SU-DHL-6 (cell line): ENCODE results near the gene SLC25A48.

Experiments used
- H2AFZ ChIP-seq: fragments of 200-600 bp; sonication (generic); 2 replicates; pipeline ENCODE4 v1.6.1; 2014; ENCODE audit warnings: low read depth, mild to moderate bottlenecking, moderate library complexity, mixed read lengths, antibody characterized with exemption, low read length; ENCODE audit not compliant: severe bottlenecking
- H3F3A ChIP-seq: fragments of 200-600 bp; shearing (Covaris generic); 2 replicates; pipeline ENCODE4 v1.6.0; 2016; ENCODE audit warnings: antibody characterized with exemption, mild to moderate bottlenecking; ENCODE audit not compliant: insufficient read depth
- H3K27ac ChIP-seq: fragments of 200-600 bp; sonication (generic); 2 replicates; pipeline ENCODE4 v1.5.1; 2016; ENCODE audit warnings: low read depth, mild to moderate bottlenecking, low read length, moderate library complexity, mixed read lengths
- H3K27me3 ChIP-seq: fragments of 200-600 bp; sonication (generic), shearing (Covaris generic); 2 replicates; pipeline ENCODE4 v1.6.0; 2014; ENCODE audit warnings: mild to moderate bottlenecking, low read length
- H3K36me3 ChIP-seq: fragments of 200-600 bp; sonication (generic); 2 replicates; pipeline ENCODE4 v1.6.1; 2014; ENCODE audit warnings: mild to moderate bottlenecking, low read length, mixed read lengths
- H3K4me2 ChIP-seq: fragments of 300-600, 200-600 bp; shearing (Covaris generic), sonication (generic); 2 replicates; pipeline ENCODE4 v1.6.0; 2014; ENCODE audit warnings: low read length, low read depth, mild to moderate bottlenecking; ENCODE audit not compliant: poor library complexity, severe bottlenecking
- H3K4me3 ChIP-seq: fragments of 200-600 bp; sonication (generic); 2 replicates; pipeline ENCODE4 v1.5.1; 2014; ENCODE audit warnings: antibody characterized with exemption, low read length, mild to moderate bottlenecking, mixed read lengths; ENCODE audit not compliant: insufficient read depth, poor library complexity, severe bottlenecking
- H3K79me2 ChIP-seq: fragments of 200-600 bp; sonication (generic); 2 replicates; pipeline ENCODE4 v1.6.1; 2014; ENCODE audit warnings: mild to moderate bottlenecking, low read length, moderate library complexity; ENCODE audit not compliant: insufficient read depth
- H3K9ac ChIP-seq: fragments of 200-600 bp; sonication (generic); 2 replicates; pipeline ENCODE4 v1.7.0; 2014; ENCODE audit warnings: mild to moderate bottlenecking, low read length
- H3K9me2 ChIP-seq: fragments of 200-600 bp; sonication (generic); replicated peaks from 2 replicates; pipeline ENCODE4 v1.6.1; 2014; ENCODE audit warnings: low read length; ENCODE audit not compliant: insufficient read depth
- H3K9me3 ChIP-seq: fragments of 200-600 bp; sonication (generic); 2 replicates; pipeline ENCODE4 v1.6.1; 2014; ENCODE audit warnings: low read length, mixed read lengths; ENCODE audit not compliant: insufficient read depth
- H4K20me1 ChIP-seq: fragments of 200-600 bp; sonication (generic); 2 replicates; pipeline ENCODE4 v1.6.1; 2014; ENCODE audit warnings: low read depth, mild to moderate bottlenecking, antibody characterized with exemption, low read length, moderate library complexity, mixed read lengths
- EZH2phosphoT487 ChIP-seq: fragments of 200-600 bp; sonication (generic), shearing (Covaris generic); conservative IDR thresholded peaks from 2 replicates; pipeline ENCODE4 v1.6.1; 2018; ENCODE audit warnings: mild to moderate bottlenecking, antibody characterized with exemption, low read length, moderate library complexity, mixed read lengths
- TF ChIP-seq, protein P1 (sequence below): fragments of 200-600 bp; sonication (generic); IDR thresholded peaks from one replicate; pipeline ENCODE4 v1.5.1; 2017; ENCODE audit warnings: antibody characterized with exemption, mild to moderate bottlenecking, low read length, moderate library complexity; ENCODE audit not compliant: insufficient read depth, poor library complexity, severe bottlenecking

SLC25A48 gene

DNA sequence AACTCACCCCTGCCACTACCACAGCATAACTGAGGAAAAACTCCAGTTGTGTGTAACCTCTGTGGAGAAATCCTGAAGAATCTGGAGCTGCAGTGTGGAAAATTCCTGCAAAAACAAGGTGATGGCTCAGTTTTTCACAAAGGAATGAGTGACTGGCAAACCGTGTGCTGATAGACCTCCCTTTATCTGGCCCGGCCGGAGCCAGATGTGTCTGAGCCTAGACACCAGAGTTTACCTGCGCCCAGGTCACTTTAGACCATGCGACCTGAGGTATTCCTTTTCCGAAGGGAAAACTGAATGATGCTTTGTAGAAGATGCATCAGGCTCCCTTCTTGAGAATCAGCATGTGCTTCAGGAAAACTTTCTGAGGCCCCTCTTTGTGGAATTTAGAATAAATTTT, 16.2 kb downstream of the SLC25A48 start:
- Histone ChIP-seq H3K79me2 (no peaks in the 10 kb centered on the region), H3K27ac (no peak overlapping the region), H3K27me3 (no peaks in the 10 kb centered on the region), H2AFZ (no peak overlapping the region), H3F3A (no peaks in the 10 kb centered on the region), H3K4me2 (no peak overlapping the region), H3K9ac (no peak overlapping the region), H3K9me3 (no peaks in the 10 kb centered on the region), H3K36me3 (no peaks in the 10 kb centered on the region), H3K9me2 (no peaks in the 10 kb centered on the region), H3K4me3 (no peak overlapping the region), H4K20me1 (no peaks in the 10 kb centered on the region)
- TF ChIP-seq, protein P1, sequence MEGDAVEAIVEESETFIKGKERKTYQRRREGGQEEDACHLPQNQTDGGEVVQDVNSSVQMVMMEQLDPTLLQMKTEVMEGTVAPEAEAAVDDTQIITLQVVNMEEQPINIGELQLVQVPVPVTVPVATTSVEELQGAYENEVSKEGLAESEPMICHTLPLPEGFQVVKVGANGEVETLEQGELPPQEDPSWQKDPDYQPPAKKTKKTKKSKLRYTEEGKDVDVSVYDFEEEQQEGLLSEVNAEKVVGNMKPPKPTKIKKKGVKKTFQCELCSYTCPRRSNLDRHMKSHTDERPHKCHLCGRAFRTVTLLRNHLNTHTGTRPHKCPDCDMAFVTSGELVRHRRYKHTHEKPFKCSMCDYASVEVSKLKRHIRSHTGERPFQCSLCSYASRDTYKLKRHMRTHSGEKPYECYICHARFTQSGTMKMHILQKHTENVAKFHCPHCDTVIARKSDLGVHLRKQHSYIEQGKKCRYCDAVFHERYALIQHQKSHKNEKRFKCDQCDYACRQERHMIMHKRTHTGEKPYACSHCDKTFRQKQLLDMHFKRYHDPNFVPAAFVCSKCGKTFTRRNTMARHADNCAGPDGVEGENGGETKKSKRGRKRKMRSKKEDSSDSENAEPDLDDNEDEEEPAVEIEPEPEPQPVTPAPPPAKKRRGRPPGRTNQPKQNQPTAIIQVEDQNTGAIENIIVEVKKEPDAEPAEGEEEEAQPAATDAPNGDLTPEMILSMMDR = no peak
- no peak for TF ChIP-seq EZH2phosphoT487

DNA sequence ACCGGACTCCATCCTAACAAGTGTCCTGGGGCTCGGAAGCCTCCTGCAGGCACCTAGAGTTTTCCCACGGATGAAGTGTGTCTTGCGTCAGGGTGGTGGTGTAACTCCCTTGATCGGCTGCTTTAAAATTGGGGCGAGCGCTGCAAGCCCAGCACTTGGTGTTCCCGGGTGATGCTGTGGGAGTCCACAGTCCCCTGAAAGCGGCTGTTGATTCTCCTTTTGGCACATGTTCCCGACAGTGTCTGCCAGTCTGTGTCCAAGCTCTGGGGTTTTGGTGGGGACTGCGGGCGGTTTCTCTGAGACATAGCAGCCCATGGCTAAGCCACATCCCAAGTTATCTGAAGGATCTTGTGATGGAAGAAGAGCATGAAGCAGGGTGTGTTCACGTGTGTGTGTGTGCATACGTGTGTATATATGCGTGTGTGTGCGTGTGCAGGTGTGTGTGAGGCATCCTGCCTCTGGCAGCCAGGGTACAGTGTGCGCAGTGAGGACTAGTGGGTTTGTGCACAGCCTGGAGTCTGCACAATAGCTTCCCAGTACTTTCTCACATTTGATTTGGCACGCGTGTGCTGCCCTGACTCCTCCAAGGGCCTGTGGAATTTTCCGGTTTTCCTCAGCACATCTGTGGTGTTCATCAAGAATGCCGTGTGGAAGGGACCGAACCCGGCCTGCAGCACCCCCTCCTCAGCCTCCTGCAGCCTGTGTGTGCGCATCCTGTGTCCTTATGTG, 16.9 kb downstream of the SLC25A48 start:
- Histone ChIP-seq H3K79me2 (no peaks in the 10 kb centered on the region), H3K9ac (no peak overlapping the region), H2AFZ (no peak overlapping the region), H3K4me2 (no peak overlapping the region), H3K9me2 (no peaks in the 10 kb centered on the region), H3K36me3 (no peaks in the 10 kb centered on the region), H3K27me3 (no peaks in the 10 kb centered on the region), H3K4me3 (no peak overlapping the region), H4K20me1 (no peaks in the 10 kb centered on the region), H3K27ac (no peak overlapping the region), H3K9me3 (no peaks in the 10 kb centered on the region), H3F3A (no peaks in the 10 kb centered on the region)
- no peak for TF ChIP-seq EZH2phosphoT487
- TF ChIP-seq, protein P1 = no peak

DNA sequence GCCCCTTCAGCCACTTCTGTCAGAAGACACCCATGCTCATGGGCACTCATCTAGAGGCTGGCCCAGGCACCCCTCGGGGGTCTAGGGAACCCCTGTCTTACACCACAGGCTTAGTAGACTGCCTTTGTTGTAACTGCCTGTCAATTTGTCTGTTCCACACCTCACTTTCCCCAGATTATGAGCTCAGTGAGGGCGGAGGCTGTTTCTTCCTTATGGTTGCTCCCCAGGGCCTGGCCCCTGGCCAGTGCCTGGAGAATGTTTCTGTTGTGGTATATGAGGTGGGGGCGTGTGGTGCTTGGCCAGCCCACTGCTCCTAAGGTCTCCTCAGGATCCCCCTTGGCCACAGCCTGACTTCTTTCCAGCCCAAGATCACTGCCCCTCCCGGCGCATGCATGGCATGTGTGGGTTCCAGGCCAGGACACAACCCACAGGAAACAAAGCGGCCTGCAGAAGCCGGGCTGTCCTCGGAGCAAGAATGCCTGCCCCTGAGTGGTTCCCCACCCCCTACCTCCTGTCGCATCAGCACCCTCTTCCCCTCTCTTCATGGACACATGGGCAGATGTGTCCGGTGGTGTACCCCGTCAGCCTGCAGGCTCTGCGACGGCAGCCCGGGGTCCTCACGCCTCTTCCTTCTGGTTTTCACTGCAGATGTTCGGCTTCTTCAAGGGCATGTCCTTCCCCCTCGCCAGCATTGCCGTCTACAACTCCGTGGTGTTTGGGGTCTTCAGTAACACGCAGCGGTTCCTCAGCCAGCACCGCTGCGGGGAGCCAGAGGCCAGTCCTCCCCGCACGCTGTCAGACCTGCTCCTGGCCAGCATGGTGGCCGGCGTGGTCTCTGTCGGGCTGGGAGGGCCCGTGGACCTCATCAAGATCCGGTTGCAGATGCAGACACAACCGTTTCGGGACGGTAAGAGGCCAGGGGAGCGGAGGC, 17.7 kb downstream of the SLC25A48 start:
- H3K9me3 ChIP-seq = no peaks in the 10 kb centered on the region
- H3K27ac ChIP-seq = no peak overlapping the region
- TF ChIP-seq, protein P1 = no peak
- no peak for TF ChIP-seq EZH2phosphoT487
- no peaks in the 10 kb centered on the region for H4K20me1 ChIP-seq
- H3K36me3 ChIP-seq = no peaks in the 10 kb centered on the region
- no peak overlapping the region for H3K9ac ChIP-seq
- no peaks in the 10 kb centered on the region for H3K79me2 ChIP-seq
- no peaks in the 10 kb centered on the region for H3F3A ChIP-seq
- H3K9me2 ChIP-seq = no peaks in the 10 kb centered on the region
- H3K4me2 ChIP-seq = no peak overlapping the region
- no peak overlapping the region for H2AFZ ChIP-seq
- H3K4me3 ChIP-seq = no peak overlapping the region
- no peaks in the 10 kb centered on the region for H3K27me3 ChIP-seq
